SK-N-SH (cell line): Measurements from ENCODE around the gene ZNF407. TPM values are rescaled to one million over a fixed set of nuclear protein-coding genes. Genes with fewer than 3 reads are reported as not detected.

ENCODE experiments used
- CTCF ChIA-PET: fragments of 300-600, 350-600 bp; formaldehyde crosslinking; extraction: SDS; loops from one replicate; lab custom pipeline; 2021; lab: Yijun Ruan, JAX
- POLR2A ChIA-PET: fragments of 350-600 bp; sonication (Branson Sonifier 250); formaldehyde crosslinking; extraction: SDS; loops from one replicate; lab custom pipeline; 2020; ENCODE audit warnings: antibody characterized with exemption, inconsistent platforms; lab: Yijun Ruan, JAX
- DNase-seq: peaks from one replicate; pipeline ENCODE4 v3.0.0; 2012
- H2AFZ ChIP-seq: fragments of 200-600 bp; sonication (generic); 2 replicates; pipeline ENCODE4 v1.8.1; 2016; ENCODE audit warnings: antibody characterized with exemption, mild to moderate bottlenecking, low read depth
- H3F3A ChIP-seq: fragments of 200-600 bp; sonication (generic); replicated peaks from 2 replicates; pipeline ENCODE3; 2016; ENCODE audit warnings: antibody characterized with exemption, mild to moderate bottlenecking; ENCODE audit not compliant: insufficient read depth
- H3K27ac ChIP-seq, 2 experiments: fragments of 200-500 bp in 1 of 2; fragments of 200-600 bp in 1 of 2; sonication (Bioruptor generic) in 1 of 2; sonication (generic), shearing (Covaris generic) in 1 of 2; 2 replicates each; pipeline versions ENCODE4 v1.5.1 to v1.6.1; 2014 to 2016; ENCODE audit warnings: low read depth in 2 of 2, inconsistent platforms in 1 of 2, low read length in 1 of 2, mild to moderate bottlenecking in 1 of 2, mixed read lengths in 1 of 2
- H3K27me3 ChIP-seq: fragments of 200-600 bp; sonication (generic), shearing (Covaris generic); 2 replicates; pipeline ENCODE4 v1.6.1; 2016; ENCODE audit warnings: mixed run types; ENCODE audit not compliant: insufficient read depth
- H3K36me3 ChIP-seq, 2 experiments: fragments of 200-500 bp in 1 of 2; fragments of 200-600 bp in 1 of 2; sonication (Bioruptor generic) in 1 of 2; sonication (generic) in 1 of 2; replicated peaks in 1 of 2; 2 replicates each; pipeline versions ENCODE3 to v1.5.1; 2014 to 2016; ENCODE audit warnings: low read length in 1 of 2, mild to moderate bottlenecking in 1 of 2; ENCODE audit not compliant: insufficient read depth in 2 of 2, control insufficient read depth in 1 of 2
- H3K4me1 ChIP-seq, 2 experiments: fragments of 200-500 bp in 1 of 2; fragments of 200-600 bp in 1 of 2; sonication (Bioruptor generic) in 1 of 2; sonication (generic), shearing (Covaris generic) in 1 of 2; 2 replicates each; pipeline versions ENCODE4 v1.5.1 to v1.6.1; 2014 to 2016; ENCODE audit warnings: low read depth in 1 of 2, low read length in 1 of 2, mixed run types in 1 of 2; ENCODE audit not compliant: insufficient read depth in 2 of 2, control insufficient read depth in 1 of 2
- H3K4me2 ChIP-seq: fragments of 200-600 bp; sonication (generic), shearing (Covaris generic); 2 replicates; pipeline ENCODE4 v1.6.1; 2017; ENCODE audit warnings: mixed run types
- H3K4me3 ChIP-seq, 2 experiments: fragments of 200-500 bp in 1 of 2; fragments of 200-600 bp in 1 of 2; sonication (Bioruptor generic) in 1 of 2; sonication (generic), shearing (Covaris generic) in 1 of 2; 2 replicates each; pipeline versions ENCODE4 v1.5.1 to v1.8.1; 2014 to 2016; ENCODE audit warnings: low read depth in 2 of 2, inconsistent platforms in 1 of 2, low read length in 1 of 2, mild to moderate bottlenecking in 1 of 2, mixed read lengths in 1 of 2, moderate library complexity in 1 of 2
- H3K79me2 ChIP-seq: fragments of 200-600 bp; sonication (generic); 2 replicates; pipeline ENCODE4 v1.8.1; 2017; ENCODE audit warnings: mild to moderate bottlenecking; ENCODE audit not compliant: insufficient read depth
- H3K9ac ChIP-seq: fragments of 200-600 bp; sonication (generic); 2 replicates; pipeline ENCODE4 v1.6.1; 2017; ENCODE audit warnings: mixed run types
- H3K9me2 ChIP-seq: fragments of 200-600 bp; sonication (generic); 2 replicates; pipeline ENCODE4 v1.6.1; 2017; ENCODE audit warnings: mixed run types
- H3K9me3 ChIP-seq: fragments of 200-600 bp; sonication (generic); 2 replicates; pipeline ENCODE4 v1.6.1; 2017; ENCODE audit warnings: mixed run types, mild to moderate bottlenecking, moderate library complexity
- H4K20me1 ChIP-seq: fragments of 200-600 bp; sonication (generic); 2 replicates; pipeline ENCODE4 v1.6.1; 2017; ENCODE audit warnings: mild to moderate bottlenecking, mixed run types; ENCODE audit not compliant: insufficient read depth
- CHD2 ChIP-seq: fragments of 150-350 bp; IDR thresholded peaks from 2 replicates; pipeline ENCODE4 v1.6.1; 2018; ENCODE audit warnings: low read length; ENCODE audit not compliant: partially characterized antibody
- CTCF ChIP-seq: fragments of 200-600 bp; sonication (generic); IDR thresholded peaks from 2 replicates; pipeline ENCODE4 v1.6.1; 2017; ENCODE audit warnings: antibody characterized with exemption, mild to moderate bottlenecking, moderate library complexity
- ELF1 ChIP-seq: IDR thresholded peaks from 2 replicates; pipeline ENCODE4 v1.4.0; 2012
- FOSL2 ChIP-seq: IDR thresholded peaks from 2 replicates; pipeline ENCODE4 v1.4.0; 2012; ENCODE audit warnings: low read depth, mild to moderate bottlenecking, moderate library complexity, borderline replicate concordance
- FOXM1 ChIP-seq: IDR thresholded peaks from 2 replicates; pipeline ENCODE4 v1.4.0; 2012; ENCODE audit warnings: low read depth, mild to moderate bottlenecking
- IRF3 ChIP-seq: fragments of 150-350 bp; IDR thresholded peaks from 2 replicates; pipeline ENCODE4 v1.6.1; 2016; ENCODE audit warnings: mild to moderate bottlenecking, low read depth, low read length
- JUND ChIP-seq: IDR thresholded peaks from 2 replicates; pipeline ENCODE4 v1.4.0; 2012
- MAX ChIP-seq: IDR thresholded peaks from 2 replicates; pipeline ENCODE4 v1.4.0; 2012; ENCODE audit warnings: low read depth
- MEF2A ChIP-seq: IDR thresholded peaks from 2 replicates; pipeline ENCODE4 v1.4.0; 2012; ENCODE audit warnings: low read depth, borderline replicate concordance
- NFIC ChIP-seq: IDR thresholded peaks from 2 replicates; pipeline ENCODE4 v1.4.0; 2012; ENCODE audit warnings: borderline replicate concordance
- RAD21 ChIP-seq: IDR thresholded peaks from 2 replicates; pipeline ENCODE4 v1.6.1; 2012; ENCODE audit warnings: mild to moderate bottlenecking, low read length
- RCOR1 ChIP-seq: fragments of 150-350 bp; IDR thresholded peaks from 2 replicates; pipeline ENCODE4 v1.6.1; 2017; ENCODE audit warnings: antibody characterized with exemption, low read length
- RFX5 ChIP-seq: IDR thresholded peaks from 2 replicates; pipeline ENCODE4 v1.6.1; 2012; ENCODE audit warnings: mild to moderate bottlenecking, improper control_type of control experiment, low read length
- SMC3 ChIP-seq: IDR thresholded peaks from 2 replicates; pipeline ENCODE4 v1.6.1; 2012; ENCODE audit warnings: low read depth, low read length, improper control_type of control experiment
- TAF1 ChIP-seq: IDR thresholded peaks from 2 replicates; pipeline ENCODE4 v1.6.1; 2012; ENCODE audit warnings: low read depth, mild to moderate bottlenecking, low read length, moderate library complexity, borderline replicate concordance
- USF2 ChIP-seq: fragments of 150-350 bp; IDR thresholded peaks from 2 replicates; pipeline ENCODE4 v1.6.1; 2017; ENCODE audit warnings: antibody characterized with exemption, low read length, low read depth, borderline replicate concordance
- WGBS: methylation state at CpG from one replicate; pipeline ENCODE4 v1.1.6; 2017; ENCODE audit warnings: low lambda C conversion rate; 5-methylcytosine and 5-hydroxymethylcytosine counted together
- polyA plus RNA-seq, 3 experiments: library from polyadenylated mRNA; depleted of rRNA; stranded (reverse); fragments of >200 nt; gene quantifications; 2 replicates each; pipeline ENCODE4 v1.2.3, GENCODE V29; 2012
- TF ChIP-seq, protein P1 (sequence below): IDR thresholded peaks from 2 replicates; pipeline ENCODE4 v1.4.0; 2012; ENCODE audit warnings: low read depth, borderline replicate concordance
- TF ChIP-seq, protein P2 (sequence below): IDR thresholded peaks from 2 replicates; pipeline ENCODE4; 2012

The ZNF407 gene
- polyA plus RNA-seq, 1 of the 3 experiments (the other 2 are of a cell fraction) = 2.6 TPM

- H3F3A ChIP-seq = no peaks in the 10 kb centered on the region
- CTCF ChIA-PET = interaction anchor here (0.7 to 1.3 kb wide), 3 partner anchors 10 to 380 kb away, joined by 3 read pairs; no protein-coding TSS in a partner anchor
- 89% methylated on average over 2 of the region's 2 CpGs for whole genome bisulfite sequencing
These were observed 63.3 kb downstream of the ZNF407 start for GRCh38 chr18:74661008-74661407.

DNA sequence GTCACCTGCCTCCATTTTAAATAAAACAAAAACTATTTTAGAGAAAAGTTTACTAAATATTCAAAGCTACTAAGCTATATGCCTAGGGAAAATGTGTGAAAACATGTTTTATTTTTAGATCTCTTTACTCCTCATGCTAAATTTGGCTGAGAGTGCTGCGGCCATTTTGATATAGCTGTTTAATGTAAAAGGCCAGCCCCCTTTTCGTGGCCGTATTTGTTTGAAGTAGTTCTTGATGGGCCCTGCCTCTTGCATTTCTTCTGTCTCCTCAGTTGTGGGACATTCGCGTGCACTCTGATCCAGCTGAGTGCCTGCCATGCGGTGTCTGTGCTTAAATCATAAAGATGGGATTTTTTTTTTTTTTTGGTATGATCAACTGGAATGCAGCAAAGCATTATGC lies 64.0 kb downstream of the ZNF407 start:
- H3F3A ChIP-seq = no peaks in the 10 kb centered on the region
- POLR2A ChIA-PET = no interaction called here
- no peaks in the 10 kb centered on the region for H3K36me3 ChIP-seq
- H3K27me3 ChIP-seq = no peaks in the 10 kb centered on the region
- H3K4me2 ChIP-seq = no peak overlapping the region
- no peaks in the 10 kb centered on the region for H3K9me3 ChIP-seq
- no peaks in the 10 kb centered on the region; a peak in 1 of 4 replicates for H3K4me1 ChIP-seq
- H3K4me3 ChIP-seq = no peak overlapping the region
- WGBS = 97% methylated on average over 6 of the region's 6 CpGs
- no peak overlapping the region for H3K9ac ChIP-seq
- DNase-seq = no peak
- no peak overlapping the region for H3K27ac ChIP-seq
- no peaks in the 10 kb centered on the region for H4K20me1 ChIP-seq
- H3K79me2 ChIP-seq = no peaks in the 10 kb centered on the region
- TF ChIP-seq FOSL2 = no peak
- no peak for TF ChIP-seq RFX5
- TF ChIP-seq FOXM1 = no peak
- TF ChIP-seq JUND = no peak
- TF ChIP-seq MAX = no peak
- TF ChIP-seq, protein P1, sequence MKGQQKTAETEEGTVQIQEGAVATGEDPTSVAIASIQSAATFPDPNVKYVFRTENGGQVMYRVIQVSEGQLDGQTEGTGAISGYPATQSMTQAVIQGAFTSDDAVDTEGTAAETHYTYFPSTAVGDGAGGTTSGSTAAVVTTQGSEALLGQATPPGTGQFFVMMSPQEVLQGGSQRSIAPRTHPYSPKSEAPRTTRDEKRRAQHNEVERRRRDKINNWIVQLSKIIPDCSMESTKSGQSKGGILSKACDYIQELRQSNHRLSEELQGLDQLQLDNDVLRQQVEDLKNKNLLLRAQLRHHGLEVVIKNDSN = no peak
- TF ChIP-seq USF2 = no peak
- TF ChIP-seq NFIC = no peak
- TF ChIP-seq, protein P2, sequence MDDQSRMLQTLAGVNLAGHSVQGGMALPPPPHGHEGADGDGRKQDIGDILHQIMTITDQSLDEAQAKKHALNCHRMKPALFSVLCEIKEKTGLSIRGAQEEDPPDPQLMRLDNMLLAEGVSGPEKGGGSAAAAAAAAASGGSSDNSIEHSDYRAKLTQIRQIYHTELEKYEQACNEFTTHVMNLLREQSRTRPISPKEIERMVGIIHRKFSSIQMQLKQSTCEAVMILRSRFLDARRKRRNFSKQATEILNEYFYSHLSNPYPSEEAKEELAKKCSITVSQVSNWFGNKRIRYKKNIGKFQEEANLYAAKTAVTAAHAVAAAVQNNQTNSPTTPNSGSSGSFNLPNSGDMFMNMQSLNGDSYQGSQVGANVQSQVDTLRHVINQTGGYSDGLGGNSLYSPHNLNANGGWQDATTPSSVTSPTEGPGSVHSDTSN = no peak
- no peak for TF ChIP-seq RAD21
- no peak for TF ChIP-seq ELF1
- TF ChIP-seq SMC3 = no peak
- no peak for TF ChIP-seq CTCF
- no peak for TF ChIP-seq MEF2A
- no peak for TF ChIP-seq TAF1
- no peak for TF ChIP-seq IRF3
- TF ChIP-seq, all 33 proteins: peak for 0
- peaks cover 3% of the 10 kb centered on the region; the same call in 1 of the 2 replicates for H3K9me2 ChIP-seq
- CTCF ChIA-PET = interaction anchor here (0.7 to 1.3 kb wide), 4 partner anchors 10 to 818 kb away, joined by 3 read pairs; no protein-coding TSS in a partner anchor
- no peak overlapping the region for H2AFZ ChIP-seq

More at GRCh38 chr18:74661008-74661407, 63.3 kb downstream of the ZNF407 start:
- POLR2A ChIA-PET = no interaction called here
- DNase-seq = no peak
- no peaks in the 10 kb centered on the region for H3K79me2 ChIP-seq
- no peak overlapping the region for H3K4me2 ChIP-seq
- no peaks in the 10 kb centered on the region for H3K27me3 ChIP-seq
- H4K20me1 ChIP-seq = no peaks in the 10 kb centered on the region
- peaks cover 0 to 3% of the 10 kb centered on the region in 2 experiments; a peak in 2 of 4 replicates for H3K4me1 ChIP-seq
- H3K9me2 ChIP-seq = peaks cover 3% of the 10 kb centered on the region; the same call in 1 of the 2 replicates
- no peaks in the 10 kb centered on the region for H3K9me3 ChIP-seq
- H3K4me3 ChIP-seq = no peak overlapping the region
- H3K36me3 ChIP-seq = no peaks in the 10 kb centered on the region
- TF ChIP-seq CHD2 = no peak
- no peak for TF ChIP-seq RCOR1
- H3K9ac ChIP-seq = no peak overlapping the region
- no peak overlapping the region for H3K27ac ChIP-seq
- no peak overlapping the region for H2AFZ ChIP-seq
